K562 (cell line): ENCODE data around the gene PKD1. TPM values are rescaled to one million over a fixed set of nuclear protein-coding genes. Genes with fewer than 3 reads are reported as not detected.

Experiments used
- ATAC-seq: fragments of 200-7000 bp; cut with Tn5 transposase; 3 replicates; pipeline ENCODE4 v1.9.1; 2020; ENCODE audit warnings: moderate library complexity
- BruUV-seq: library from RNA; stranded (reverse); fragments of 400-500 nt; replicated peaks from 2 replicates; lab custom pipeline; 2021; lab: Mats Ljungman, UMichigan
- CTCF ChIA-PET: fragments of 300-600 bp; formaldehyde crosslinking; extraction: SDS; loops from one replicate; lab custom pipeline; 2021; ENCODE audit warnings: low intra/inter-chr PET ratio; lab: Yijun Ruan, JAX
- POLR2A ChIA-PET: fragments of 300-600, 350-650 bp; sonication (Branson Sonifier 250); formaldehyde crosslinking; extraction: SDS; loops from one replicate; lab custom pipeline; 2021; ENCODE audit warnings: antibody characterized with exemption, inconsistent platforms; lab: Yijun Ruan, JAX
- DNase-seq, 4 experiments: peaks; one replicate each; pipeline versions ENCODE4 v3.0.0 to v3.0.0-alpha.2; 2011 to 2018; ENCODE audit warnings: low spot score in 3 of 4, mixed read lengths in 3 of 4; ENCODE audit errors: extremely low read depth in 1 of 4
- FAIRE-seq: peaks from 2 replicates; lab custom pipeline; 2011; peaks lifted over from hg19 to GRCh38; lab: Jason Lieb, UNC
- H2AFZ ChIP-seq: 2 replicates; pipeline ENCODE4 v1.6.0; 2011; ENCODE audit warnings: low read depth, low read length, control low read depth, inconsistent platforms
- H3K27ac ChIP-seq: fragments of 200-600 bp; 3 replicates; pipeline ENCODE4 v1.8.0; 2011; ENCODE audit warnings: low read depth, mild to moderate bottlenecking, control low read depth, inconsistent platforms, low read length, moderate library complexity, mixed read lengths; ENCODE audit errors: extremely low read depth
- H3K27me3 ChIP-seq, 2 experiments: fragments of 300-600 bp in 1 of 2; 2 replicates in 1 of 2; 3 replicates in 1 of 2; pipeline versions ENCODE4 v1.6.0 to v1.8.0; 2011; ENCODE audit warnings: inconsistent platforms in 2 of 2, low read length in 2 of 2, mild to moderate bottlenecking in 1 of 2, mixed read lengths in 1 of 2, moderate library complexity in 1 of 2; ENCODE audit not compliant: control insufficient read depth in 2 of 2, insufficient read depth in 2 of 2
- H3K36me3 ChIP-seq: fragments of 300-600 bp; 3 replicates; pipeline ENCODE4 v1.8.0; 2011; ENCODE audit warnings: mild to moderate bottlenecking, low read length, inconsistent platforms; ENCODE audit not compliant: control insufficient read depth, insufficient read depth
- H3K4me1 ChIP-seq, 2 experiments: fragments of 200-600 bp in 1 of 2; replicated peaks in 1 of 2; 2 replicates in 1 of 2; 3 replicates in 1 of 2; pipeline versions ENCODE4 v1.5.1 to v1.8.0; 2011; ENCODE audit warnings: inconsistent platforms in 2 of 2, low read length in 2 of 2, mild to moderate bottlenecking in 1 of 2, mixed read lengths in 1 of 2, moderate library complexity in 1 of 2; ENCODE audit not compliant: control insufficient read depth in 2 of 2, insufficient read depth in 2 of 2
- H3K4me2 ChIP-seq: 2 replicates; pipeline ENCODE4 v1.6.1; 2011; ENCODE audit warnings: low read length, control low read depth, inconsistent platforms, mixed read lengths; ENCODE audit not compliant: insufficient read depth
- H3K4me3 ChIP-seq: fragments of 200-600 bp; sonication (generic), shearing (Covaris generic); 2 replicates; pipeline ENCODE4 v1.5.1; 2016; ENCODE audit warnings: control low read depth, inconsistent platforms
- H3K79me2 ChIP-seq: fragments of 200-600 bp; 3 replicates; pipeline ENCODE4 v1.8.0; 2011; ENCODE audit warnings: low read length, inconsistent platforms; ENCODE audit not compliant: control insufficient read depth, insufficient read depth
- H3K9ac ChIP-seq, 2 experiments: 2 replicates each; pipeline versions ENCODE4 v1.6.0 to v1.6.1; 2011; ENCODE audit warnings: low read depth in 2 of 2, low read length in 2 of 2, control low read depth in 1 of 2, inconsistent platforms in 1 of 2, mild to moderate bottlenecking in 1 of 2, mixed read lengths in 1 of 2; ENCODE audit not compliant: insufficient read depth in 1 of 2
- H3K9me1 ChIP-seq: one replicate; pipeline ENCODE4 v1.6.0; 2011; ENCODE audit warnings: inconsistent platforms, mild to moderate bottlenecking, low read length, moderate library complexity; ENCODE audit not compliant: control insufficient read depth, insufficient read depth
- H3K9me3 ChIP-seq: replicated peaks from 2 replicates; pipeline ENCODE4 v1.5.1; 2011; ENCODE audit warnings: low read depth, low read length, inconsistent platforms; ENCODE audit not compliant: control insufficient read depth, insufficient read depth
- H4K20me1 ChIP-seq: replicated peaks from 2 replicates; pipeline ENCODE4 v1.6.1; 2011; ENCODE audit warnings: low read length, inconsistent platforms, mixed read lengths; ENCODE audit not compliant: control insufficient read depth, insufficient read depth
- POLR2G ChIP-seq: fragments of 200-400 bp; formaldehyde crosslinking; IDR thresholded peaks from 2 replicates; pipeline ENCODE4 v1.6.1; 2017; ENCODE audit warnings: low read depth, mild to moderate bottlenecking, antibody characterized with exemption, low read length, moderate library complexity
- RBFOX2 ChIP-seq: fragments of 200-400 bp; formaldehyde crosslinking; IDR thresholded peaks from 2 replicates; pipeline ENCODE4 v1.6.1; 2017; ENCODE audit warnings: low read depth, mild to moderate bottlenecking, low read length, moderate library complexity
- SFPQ ChIP-seq: fragments of 200-400 bp; formaldehyde crosslinking; IDR thresholded peaks from 2 replicates; pipeline ENCODE4 v1.6.1; 2017; ENCODE audit warnings: mild to moderate bottlenecking, low read depth, low read length, moderate library complexity
- TRIM28 ChIP-seq: fragments of 450-650 bp; IDR thresholded peaks from 2 replicates; pipeline ENCODE4 v1.6.1; 2017
- WGBS: fragments of 100-300 bp; shearing (Covaris generic); methylation state at CpG from one replicate; pipeline ENCODE4 v1.1.6; 2016; ENCODE audit warnings: low coverage, mixed read lengths; ENCODE audit not compliant: insufficient coverage; ENCODE audit errors: missing lambda C conversion rate; 5-methylcytosine and 5-hydroxymethylcytosine counted together
- in situ Hi-C: fragments of 300-500 bp; cut with MboI; formaldehyde crosslinking; loops from 4 replicates; pipeline ENCODE4 v1.15.0; 2018; ENCODE audit warnings: inconsistent platforms, mixed read lengths
- intact Hi-C: fragments of 100-400 bp; cut with micrococcal nuclease; formaldehyde crosslinking; loops from 2 replicates; pipeline ENCODE4 v1.14.2; 2022
- polyA plus RNA-seq, 8 experiments: library from polyadenylated mRNA; depleted of rRNA in 4 of 8; stranded (reverse) in 5 of 8; unstranded in 3 of 8; fragments of >200 nt; fragmentation: Nextera tagmentation in 2 of 8; fragmentation: Illumina TruSeq in 1 of 8; extraction: Ambion mirVana in 2 of 8; extraction: Trizol in 1 of 8; gene quantifications; 2 replicates each; pipeline versions ENCODE4 v1.2.1 to v1.2.3, GENCODE V29; 2011 to 2014; ENCODE audit warnings: inconsistent platforms in 1 of 8, missing spikeins in 1 of 8
- total RNA-seq, 7 experiments: library from RNA; depleted of rRNA in 6 of 7; stranded (reverse); fragments of >200 nt in 6 of 7; fragmentation: Illumina TruSeq in 2 of 7; extraction: Trizol in 2 of 7; gene quantifications; 2 replicates each; pipeline versions ENCODE4 v1.2.1 to v1.2.3, GENCODE V29; 2011 to 2021; ENCODE audit warnings: low replicate concordance in 1 of 7

Gene PKD1
- total and polyA plus RNA-seq, 9 of the 15 experiments (the other 6 are each of a cell fraction or from before 2014, with no cell fraction given): 0.23 to 93.5 (median 12.6) TPM

GRCh38 chr16:2061023-2061422 lies 74.7 kb downstream of the PKD1 start:
- Histone ChIP-seq H3K4me3 (no peak overlapping the region), H3K9me3 (no peaks in the 10 kb centered on the region), H3K4me2 (no peak overlapping the region), H3K4me1 (peaks cover 0 to 32% of the 10 kb centered on the region in 2 experiments; a peak in 2 of 5 replicates), H3K79me2 (no peaks in the 10 kb centered on the region), H3K36me3 (peaks cover 34% of the 10 kb centered on the region; the same call in 2 of the 3 replicates), H3K9ac (peak overlapping the region in 1 of 2 experiments; percentile 45; a peak in 1 of 4 replicates), H3K27ac (no peak overlapping the region), H3K27me3 (no peaks in the 10 kb centered on the region), H4K20me1 (no peaks in the 10 kb centered on the region), H3K9me1 (no peaks in the 10 kb centered on the region), H2AFZ (no peak overlapping the region)
- TF ChIP-seq POLR2G (0 out of 2 replicates have a peak, but pooled peaks have one; percentile 8), TRIM28 (no peak)
- intact Hi-C loops: no loop called here
- ATAC-seq (no peak), FAIRE-seq (no peak), DNase-seq (no peak)
- CTCF ChIA-PET: no interaction called here
- no TSS peak for BruUV-seq
- WGBS: 91% methylated on average over 16 of the region's 18 CpGs
- POLR2A ChIA-PET: no interaction called here
- in situ Hi-C loops: no loop called here

GRCh38 chr16:2060346-2060745 lies 75.4 kb downstream of the PKD1 start:
- FAIRE-seq: no peak
- Histone ChIP-seq H3K9me1 (no peaks in the 10 kb centered on the region), H3K27me3 (no peaks in the 10 kb centered on the region), H3K9me3 (no peaks in the 10 kb centered on the region), H3K4me2 (no peak overlapping the region), H3K79me2 (no peaks in the 10 kb centered on the region), H4K20me1 (no peaks in the 10 kb centered on the region), H2AFZ (no peak overlapping the region), H3K4me3 (no peak overlapping the region), H3K36me3 (peaks cover 27% of the 10 kb centered on the region; the same call in 1 of the 3 replicates), H3K4me1 (peaks cover 0 to 34% of the 10 kb centered on the region in 2 experiments; a peak in 2 of 5 replicates), H3K9ac (peak overlapping the region in 1 of 2 experiments; percentile 28; a peak in 1 of 4 replicates), H3K27ac (no peak overlapping the region)
- TF ChIP-seq RBFOX2 (0 out of 2 replicates have a peak, but pooled peaks have one; percentile 8), POLR2G (0 out of 2 replicates have a peak, but pooled peaks have one; percentile 3), SFPQ (no peak)
- ATAC-seq: no peak
- ChIA-PET CTCF (no interaction called here), POLR2A (interaction anchor here (1.1 kb wide), 1 partner anchor 10 kb away, joined by 3 read pairs; no protein-coding TSS in a partner anchor)
- in situ Hi-C loops (no loop called here), intact Hi-C loops (no loop called here)
- DNase-seq: no peak
- WGBS: 74% methylated on average over 17 of the region's 17 CpGs
- no TSS peak for BruUV-seq
